Neural progenitor cell (in vitro differentiated cells): ENCODE measurements around the gene HOXA2. TPM values are rescaled to one million over a fixed set of nuclear protein-coding genes. Genes with fewer than 3 reads are reported as not detected.

Source experiments
- DNase-seq: peaks from one replicate; pipeline ENCODE4 v3.0.0-alpha.2; 2016; ENCODE audit warnings: low spot score
- H2AFZ ChIP-seq: fragments of 200-600 bp; sonication (generic); replicated peaks from 2 replicates; pipeline ENCODE4 v1.6.1; 2016; ENCODE audit warnings: antibody characterized with exemption
- H3F3A ChIP-seq: fragments of 200-600 bp; sonication (generic); 2 replicates; pipeline ENCODE4 v1.6.1; 2016; ENCODE audit warnings: antibody characterized with exemption, low read depth
- H3K27ac ChIP-seq: fragments of 200-600 bp; sonication (generic); 2 replicates; pipeline ENCODE4 v1.5.1; 2016; ENCODE audit warnings: mild to moderate bottlenecking
- H3K27me3 ChIP-seq: fragments of 200-600 bp; sonication (generic); 2 replicates; pipeline ENCODE4 v1.6.1; 2016; ENCODE audit warnings: mild to moderate bottlenecking, moderate library complexity
- H3K36me3 ChIP-seq: fragments of 200-600 bp; sonication (generic); 2 replicates; pipeline ENCODE4 v1.5.1; 2016
- H3K4me1 ChIP-seq: fragments of 200-600 bp; sonication (generic); 2 replicates; pipeline ENCODE4 v1.6.1; 2016; ENCODE audit warnings: mixed run types
- H3K4me2 ChIP-seq: fragments of 200-600 bp; sonication (generic); 2 replicates; pipeline ENCODE4 v1.6.1; 2016
- H3K4me3 ChIP-seq: fragments of 200-600 bp; sonication (generic); 2 replicates; pipeline ENCODE4 v1.5.1; 2016
- H3K79me2 ChIP-seq: fragments of 200-600 bp; sonication (generic); 2 replicates; pipeline ENCODE4 v1.6.1; 2016; ENCODE audit warnings: low read depth
- H3K9ac ChIP-seq: fragments of 200-600 bp; sonication (generic); 2 replicates; pipeline ENCODE4 v1.6.1; 2016
- H3K9me3 ChIP-seq: fragments of 200-600 bp; sonication (generic); 2 replicates; pipeline ENCODE4 v1.5.1; 2016; ENCODE audit warnings: low read depth
- H4K20me1 ChIP-seq: fragments of 200-600 bp; sonication (generic); 2 replicates; pipeline ENCODE4 v1.6.1; 2016; ENCODE audit warnings: low read depth
- H3K27ac Mint-ChIP-seq: 3 replicates; pipeline ENCODE4 v1.8.0; 2021; ENCODE audit warnings: mixed read lengths
- H3K27me3 Mint-ChIP-seq: 2 replicates; pipeline ENCODE4 v1.8.0; 2022; ENCODE audit warnings: low read depth, mild to moderate bottlenecking, inconsistent platforms, moderate library complexity, mixed read lengths; ENCODE audit not compliant: insufficient read depth
- H3K36me3 Mint-ChIP-seq: 3 replicates; pipeline ENCODE4 v1.8.0; 2021; ENCODE audit warnings: mixed read lengths
- H3K4me1 Mint-ChIP-seq: 3 replicates; pipeline ENCODE4 v1.8.0; 2021; ENCODE audit warnings: mixed read lengths
- H3K4me3 Mint-ChIP-seq: 3 replicates; pipeline ENCODE4 v1.8.0; 2021; ENCODE audit warnings: mild to moderate bottlenecking, moderate library complexity, mixed read lengths
- H3K9me3 Mint-ChIP-seq: 3 replicates; pipeline ENCODE4 v1.8.0; 2020; ENCODE audit warnings: mixed read lengths
- CTCF ChIP-seq: fragments of 200-600 bp; sonication (generic); IDR thresholded peaks from 2 replicates; pipeline ENCODE4 v1.5.1; 2017; ENCODE audit warnings: antibody characterized with exemption, mild to moderate bottlenecking
- EZH2 ChIP-seq: fragments of 200-600 bp; sonication (generic); IDR thresholded peaks from 2 replicates; pipeline ENCODE4 v1.6.1; 2017; ENCODE audit warnings: antibody characterized with exemption, mild to moderate bottlenecking, moderate library complexity
- EZH2phosphoT487 ChIP-seq: fragments of 200-600 bp; sonication (generic); IDR thresholded peaks from 2 replicates; pipeline ENCODE4 v1.6.1; 2017; ENCODE audit warnings: antibody characterized with exemption
- total RNA-seq: library from RNA; depleted of rRNA; stranded (reverse); fragments of >200 nt; gene quantifications from 2 replicates; pipeline ENCODE4 v1.2.3, GENCODE V29; 2015; ENCODE audit warnings: low replicate concordance

HOXA2 gene
- total RNA-seq, 1 donor from 2014 or later = not detected

GRCh38 chr7:27121684-27122076, 19.2 kb upstream of the HOXA2 start:
- H3K9me3 Mint-ChIP-seq = peaks cover 7% of the 10 kb centered on the region
- Histone ChIP-seq H3K79me2 (no peaks in the 10 kb centered on the region), H3K4me1 (no peaks in the 10 kb centered on the region), H2AFZ (no peak overlapping the region), H4K20me1 (peaks cover 93% of the 10 kb centered on the region), H3K9ac (no peak overlapping the region), H3K36me3 (no peaks in the 10 kb centered on the region), H3F3A (no peaks in the 10 kb centered on the region), H3K4me3 (no peak overlapping the region), H3K27ac (no peak overlapping the region), H3K9me3 (no peaks in the 10 kb centered on the region), H3K27me3 (peaks cover 100% of the 10 kb centered on the region), H3K4me2 (no peak overlapping the region)
- TF ChIP-seq EZH2 (no peak), EZH2phosphoT487 (no peak), CTCF (no peak)
- DNase-seq = no peak
- no peaks in the 10 kb centered on the region for H3K36me3 Mint-ChIP-seq
- H3K4me3 Mint-ChIP-seq = no peak overlapping the region
- H3K4me1 Mint-ChIP-seq = no peaks in the 10 kb centered on the region
- no peak overlapping the region for H3K27ac Mint-ChIP-seq
- H3K27me3 Mint-ChIP-seq = peaks cover 97% of the 10 kb centered on the region

GRCh38 chr7:27119412-27119911, 17.0 kb upstream of the HOXA2 start:
- Histone ChIP-seq H3K4me2 (no peak overlapping the region), H3K79me2 (no peaks in the 10 kb centered on the region), H3K9me3 (no peaks in the 10 kb centered on the region), H3K36me3 (no peaks in the 10 kb centered on the region), H4K20me1 (peaks cover 93% of the 10 kb centered on the region), H2AFZ (no peak overlapping the region), H3K4me1 (no peaks in the 10 kb centered on the region), H3K4me3 (no peak overlapping the region), H3K27ac (no peak overlapping the region), H3K9ac (no peak overlapping the region), H3K27me3 (peaks cover 100% of the 10 kb centered on the region), H3F3A (no peaks in the 10 kb centered on the region)
- Mint-ChIP-seq H3K36me3 (no peaks in the 10 kb centered on the region), H3K4me3 (no peak overlapping the region), H3K4me1 (no peaks in the 10 kb centered on the region), H3K27ac (no peak overlapping the region), H3K9me3 (peaks cover 5% of the 10 kb centered on the region), H3K27me3 (peaks cover 97% of the 10 kb centered on the region)
- no peak for DNase-seq
- TF ChIP-seq EZH2 = peak; percentile 6
- no peak for TF ChIP-seq CTCF

- Histone ChIP-seq H3K36me3 (no peaks in the 10 kb centered on the region), H3K4me3 (no peak overlapping the region), H3K9ac (no peak overlapping the region), H2AFZ (no peak overlapping the region), H3K9me3 (no peaks in the 10 kb centered on the region), H3K4me1 (no peaks in the 10 kb centered on the region), H3K27me3 (peaks cover 100% of the 10 kb centered on the region), H3K79me2 (no peaks in the 10 kb centered on the region), H3F3A (no peaks in the 10 kb centered on the region), H4K20me1 (peaks cover 93% of the 10 kb centered on the region), H3K27ac (no peak overlapping the region), H3K4me2 (no peak overlapping the region)
- Mint-ChIP-seq H3K9me3 (peaks cover 3% of the 10 kb centered on the region), H3K27me3 (peaks cover 93% of the 10 kb centered on the region), H3K4me3 (no peak overlapping the region), H3K36me3 (no peaks in the 10 kb centered on the region), H3K4me1 (no peaks in the 10 kb centered on the region), H3K27ac (no peak overlapping the region)
- DNase-seq = no peak
- peak; percentile 19 for TF ChIP-seq EZH2phosphoT487
- TF ChIP-seq CTCF = no peak
- TF ChIP-seq EZH2 = peak; percentile 14
These were observed 16.1 kb upstream of the HOXA2 start for GRCh38 chr7:27118580-27118979.
